ENCODE data around the gene FAM117A. TPM values are rescaled to one million over a fixed set of nuclear protein-coding genes. Genes with fewer than 3 reads are reported as not detected.

Gene FAM117A
- total and polyA plus RNA-seq, 2 of the 8 experiments (the other 6 are each of a cell fraction or from before 2014, with no cell fraction given), result 28.4 to 45.7 TPM

GRCh38 chr17:49731435-49731831 lies 32.5 kb downstream of the FAM117A start:
- Histone ChIP-seq H3K4me3 (ENCODE audit: extremely low read depth in 1 of 4, insufficient read depth in 2 of 4, low read depth in 3 of 4, low read length in 4 of 4) (no peak overlapping the region), H3K4ac (replicated peaks; ENCODE audit: insufficient read length, low read depth, low read length) (no peak overlapping the region), H4K5ac (ENCODE audit: insufficient read length, low read depth, low read length) (no peak overlapping the region), H3K56ac (replicated peaks; ENCODE audit: insufficient read length, low read depth, low read length) (no peak overlapping the region), H2BK12ac (ENCODE audit: low read depth, low read length) (no peak overlapping the region), H3K36me3 (ENCODE audit: control insufficient read depth in 2 of 4, insufficient read depth in 4 of 4, low read length in 3 of 4) (peaks cover 0 to 6% (median 1%) of the 10 kb centered on the region in 4 experiments; a peak in 5 of 8 replicates), H4K8ac (ENCODE audit: extremely low read depth, insufficient read depth, low read length) (no peak overlapping the region), H3K79me1 (ENCODE audit: low read depth, low read length) (peaks cover 10% of the 10 kb centered on the region; the same call in 1 of the 2 replicates), H3K18ac (ENCODE audit: extremely low read depth, low read length) (no peak overlapping the region), H3K23me2 (ENCODE audit: low read depth, low read length) (no peaks in the 10 kb centered on the region), H3K9ac (replicated peaks in 1 of 4; ENCODE audit: extremely low read depth in 1 of 4, low read depth in 3 of 4, low read length in 3 of 4) (no peak overlapping the region), H3K23ac (ENCODE audit: insufficient read length) (no peak overlapping the region), H3K4me2 (ENCODE audit: insufficient read depth in 1 of 2, low read depth in 2 of 2, low read length in 2 of 2) (no peak overlapping the region), H2BK20ac (ENCODE audit: low read length) (no peak overlapping the region), H2AK5ac (ENCODE audit: low read depth, low read length) (no peak overlapping the region), H2BK120ac (replicated peaks; ENCODE audit: low read depth, low read length) (no peak overlapping the region), H2BK5ac (ENCODE audit: low read depth, low read length) (no peak overlapping the region), H3K27ac (ENCODE audit: low read depth, low read length) (no peak overlapping the region), H3K4me1 (replicated peaks in 1 of 4; ENCODE audit: control insufficient read depth in 3 of 4, insufficient read depth in 4 of 4, low read length in 3 of 4) (no peaks in the 10 kb centered on the region), H3K14ac (ENCODE audit: insufficient read length) (no peak overlapping the region), H3K9me3 (ENCODE audit: insufficient read depth in 2 of 2, low read depth in 1 of 2, low read length in 1 of 2) (no peaks in the 10 kb centered on the region), H4K91ac (replicated peaks; ENCODE audit: insufficient read length, low read length) (no peak overlapping the region), H2BK15ac (ENCODE audit: low read length) (no peak overlapping the region), H4K20me1 (replicated peaks in 1 of 2; ENCODE audit: control insufficient read depth in 1 of 2, insufficient read depth in 2 of 2, low read length in 2 of 2) (peaks cover 0 to 4% of the 10 kb centered on the region in 2 experiments), H3K79me2 (ENCODE audit: control insufficient read depth in 1 of 2, insufficient read depth in 2 of 2, low read length in 2 of 2) (no peaks in the 10 kb centered on the region; a peak in 2 of 4 replicates), H3K27me3 (replicated peaks in 1 of 4; ENCODE audit: control insufficient read depth in 3 of 4, extremely low read depth in 1 of 4, insufficient read depth in 3 of 4, low read length in 3 of 4) (no peaks in the 10 kb centered on the region), H2AFZ (ENCODE audit: low read length) (no peak overlapping the region)
- DNase-seq (ENCODE audit: low read depth in 1 of 2, low spot score in 2 of 2) (no peak), FAIRE-seq (no peak)
- WGBS, 2 experiments (ENCODE audit: extremely low coverage in 1 of 2, insufficient coverage in 1 of 2, insufficient read length in 1 of 2, insufficient replicate concordance in 2 of 2, low coverage in 1 of 2, low lambda C conversion rate in 2 of 2, missing lambda C conversion rate in 1 of 2), result 95% methylated on average over 4 of the region's 4 CpGs; no CpG with 5 or more reads in 1 of the 2 experiments
- POLR2A ChIA-PET (ENCODE audit: partially characterized antibody), result no interaction called here
- CTCF ChIA-PET (ENCODE audit: partially characterized antibody), result interaction anchor here (0.9 to 1.9 kb wide), 3 partner anchors 10 to 84 kb away, joined by 3 to 6 read pairs (median 6); no protein-coding TSS in a partner anchor
- TF ChIP-seq KDM5A (IDR thresholded peaks at IDR 0.05; ENCODE audit: low read length) (no peak), CBX5 (IDR thresholded peaks at IDR 0.05; ENCODE audit: low read depth, low read length) (no peak), JUND (IDR thresholded peaks at IDR 0.05; ENCODE audit: low read length) (no peak), KDM4A (IDR thresholded peaks at IDR 0.05; ENCODE audit: low read depth, low read length, severe bottlenecking) (no peak), MAFK (IDR thresholded peaks at IDR 0.05; ENCODE audit: low read depth, low read length) (no peak), RAD21 (IDR thresholded peaks at IDR 0.05 in 1 of 2, conservative IDR thresholded peaks at IDR 0.05 in 1 of 2; ENCODE audit: low read depth in 2 of 2, low read length in 2 of 2) (no peak), POU5F1 (IDR thresholded peaks at IDR 0.05; ENCODE audit: low read depth, low read length) (no peak), SIX5 (IDR thresholded peaks at IDR 0.05; ENCODE audit: low read depth, low read length) (no peak), BRCA1 (IDR thresholded peaks at IDR 0.05; ENCODE audit: low read depth, low read length) (no peak), MAX (IDR thresholded peaks at IDR 0.05) (no peak), CTBP2 (IDR thresholded peaks at IDR 0.05; ENCODE audit: borderline replicate concordance, insufficient read depth, insufficient read length, low read length) (no peak), YY1 (IDR thresholded peaks at IDR 0.05; ENCODE audit: low read depth, low read length) (no peak), TCF12 (IDR thresholded peaks at IDR 0.05; ENCODE audit: low read depth, low read length) (no peak), ASH2L (IDR thresholded peaks at IDR 0.05; ENCODE audit: low read length) (no peak)

Data from H1 (cell line).